HL-60/S4 treated with phorbol 12-myristate 13-acetate at 8.2 ng/mL for 4 days and 3 days (cell line): Measurements from ENCODE around the gene PPP2R5A.

Source experiments
- in situ Hi-C: fragments of 300-500 bp; cut with MboI; formaldehyde crosslinking; loops from 2 replicates; pipeline ENCODE4 v1.15.0; 2022; ENCODE audit warnings: low sequenced_read_pairs

Gene PPP2R5A

GRCh38 chr1:212401838-212402582 is 116.8 kb downstream of the PPP2R5A start:
- in situ Hi-C loops = no loop called here

DNA sequence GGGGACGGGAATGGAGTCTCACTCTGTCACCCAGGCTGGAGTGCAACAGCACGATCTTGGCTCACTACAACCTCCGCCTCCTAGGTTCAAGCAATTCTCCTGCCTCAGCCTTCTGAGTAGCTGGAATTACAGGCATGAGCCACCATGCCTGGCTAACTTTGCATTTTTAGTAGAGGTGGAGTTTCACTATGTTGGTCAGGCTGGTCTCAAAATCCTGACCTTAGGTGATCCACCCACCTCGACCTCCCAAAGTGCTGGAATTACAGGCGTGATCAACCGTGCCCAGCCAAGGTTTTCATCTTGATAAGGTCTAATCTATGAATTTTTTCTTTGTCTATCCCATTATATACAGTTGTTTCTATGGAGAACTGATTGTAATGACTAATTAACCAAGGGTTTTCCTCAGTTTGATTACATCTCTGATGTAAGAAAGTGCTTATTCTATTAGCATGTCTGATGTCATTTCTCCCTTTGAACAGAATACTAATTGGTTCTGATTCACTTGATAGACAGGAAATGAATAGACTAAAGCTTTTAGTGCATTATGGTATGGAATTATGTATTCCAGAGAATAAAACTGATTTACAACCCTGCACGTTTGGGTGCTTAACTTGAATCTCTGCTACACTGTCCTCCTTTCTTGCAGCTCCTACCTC is 117.6 kb downstream of the PPP2R5A start:
- in situ Hi-C loops = no loop called here

DNA sequence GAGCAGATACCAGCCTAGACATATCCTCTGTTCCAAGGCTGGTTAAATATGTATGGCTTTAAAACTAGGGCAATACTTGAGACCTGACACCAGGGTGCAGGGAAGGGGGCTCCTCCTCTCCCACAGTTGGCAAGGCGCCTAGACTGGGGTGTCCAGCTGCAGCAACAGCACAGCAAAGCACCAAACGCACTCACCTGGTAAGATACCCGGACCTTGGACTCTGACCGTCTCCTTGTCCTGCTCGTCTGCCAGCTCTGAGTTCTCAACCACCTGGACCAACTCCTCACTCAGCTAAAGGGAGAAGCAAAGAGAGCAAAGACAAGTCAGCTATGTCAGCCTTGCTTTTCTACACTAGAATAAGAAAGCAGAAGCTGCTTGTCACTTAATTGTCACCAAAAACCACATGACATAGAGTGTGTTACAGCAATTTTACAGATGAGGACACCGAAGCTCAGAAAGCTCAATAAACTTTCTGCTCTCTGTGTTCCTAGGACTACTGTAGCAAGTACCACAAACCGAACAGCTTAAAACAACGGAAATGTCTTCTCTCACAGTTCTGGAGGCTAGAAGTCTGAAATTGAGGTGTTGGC is 125.1 kb downstream of the PPP2R5A start:
- in situ Hi-C loops = no loop called here
